ENCODE data around the gene CRIP1. TPM values are rescaled to one million over a fixed set of nuclear protein-coding genes. Genes with fewer than 3 reads are reported as not detected.
A peak's percentile ranks its signal among the peaks of the same experiment; 100 is the strongest.

The CRIP1 gene
- total RNA-seq, 1 donor from 2014 or later, result 24.1 TPM

GRCh38 chr14:105469456-105470349 is 17.0 kb upstream of the CRIP1 start:
- peak; percentile 19 for DNase-seq (ENCODE audit: low spot score)

GRCh38 chr14:105470350-105471296 is 16.1 kb upstream of the CRIP1 start:
- no peak for DNase-seq (ENCODE audit: low spot score)

GRCh38 chr14:105471297-105471821 is 15.3 kb upstream of the CRIP1 start:
- DNase-seq (ENCODE audit: low spot score), result peak; percentile 30

GRCh38 chr14:105471823-105472485 is 14.7 kb upstream of the CRIP1 start:
- DNase-seq (ENCODE audit: low spot score), result peak; percentile 18

DNA sequence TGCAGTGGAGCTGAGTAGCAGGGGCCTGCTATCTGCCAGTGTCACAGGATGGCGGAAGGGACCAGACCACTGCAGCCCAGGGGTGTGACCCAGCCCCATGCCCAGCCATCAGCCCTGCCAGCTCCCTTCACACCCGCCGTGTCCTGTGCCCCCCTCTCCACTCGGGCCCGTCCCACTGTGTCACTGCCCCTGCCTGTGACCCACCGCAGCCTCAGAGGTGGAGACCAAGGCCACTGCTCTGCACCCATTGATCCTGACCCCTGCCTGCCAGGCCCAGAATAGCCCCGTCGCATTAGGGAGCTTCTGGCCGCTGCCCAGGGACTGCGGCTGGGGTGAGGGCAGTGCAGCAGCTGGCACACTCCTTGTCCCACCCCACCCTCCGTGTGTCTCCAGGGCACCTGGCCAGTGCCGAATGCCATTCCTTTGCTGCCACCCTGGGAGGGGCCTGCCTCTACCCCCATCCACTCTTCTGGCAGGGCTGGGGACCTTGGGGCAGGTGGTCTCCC is 14.1 kb upstream of the CRIP1 start:
- no peak for DNase-seq (ENCODE audit: low spot score)

- peak; percentile 20 for DNase-seq (ENCODE audit: low spot score)
Observed at GRCh38 chr14:105473033-105473676, 13.5 kb upstream of the CRIP1 start.

DNA sequence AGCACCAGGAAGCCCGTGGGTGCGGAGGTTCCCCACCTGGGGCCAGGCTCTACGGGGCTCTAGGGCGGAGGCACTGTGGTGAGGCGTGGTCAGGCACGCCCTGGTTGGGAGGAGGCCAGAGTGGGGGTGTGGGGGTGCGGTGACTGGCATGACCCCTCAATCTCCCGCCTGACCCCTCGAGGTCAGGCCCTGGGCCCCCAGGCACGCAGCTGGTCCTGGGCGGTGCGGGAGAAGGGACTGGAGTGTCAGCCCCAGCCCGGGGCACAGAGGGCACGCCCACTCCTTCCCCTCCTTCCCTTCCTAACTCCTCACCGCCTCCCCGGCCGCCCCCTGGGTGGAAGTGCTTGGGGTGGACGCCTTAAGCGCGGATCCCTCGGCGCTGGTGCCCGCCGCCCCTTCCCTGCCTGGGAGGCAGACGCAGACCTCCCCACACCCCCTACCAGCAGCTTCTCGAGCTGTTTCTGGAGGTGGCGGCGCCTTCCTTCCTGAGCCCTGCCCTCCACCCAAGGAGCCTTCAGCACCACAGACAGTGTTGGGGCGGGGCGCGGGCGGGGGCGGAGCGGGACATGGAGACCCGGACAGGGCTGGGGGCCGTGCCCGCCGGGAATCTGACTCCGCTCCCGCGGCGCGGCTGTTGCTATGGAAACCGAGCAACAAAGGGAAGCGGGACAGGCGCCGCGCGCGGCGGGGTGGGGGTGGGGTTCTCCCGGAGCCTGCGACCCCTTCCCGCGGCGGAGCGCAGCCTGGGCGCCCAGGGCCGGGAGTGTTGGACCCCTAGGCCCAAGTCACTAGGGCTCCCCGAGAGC is 12.8 kb upstream of the CRIP1 start:
- peak; percentile 95 for DNase-seq (ENCODE audit: low spot score)

DNA sequence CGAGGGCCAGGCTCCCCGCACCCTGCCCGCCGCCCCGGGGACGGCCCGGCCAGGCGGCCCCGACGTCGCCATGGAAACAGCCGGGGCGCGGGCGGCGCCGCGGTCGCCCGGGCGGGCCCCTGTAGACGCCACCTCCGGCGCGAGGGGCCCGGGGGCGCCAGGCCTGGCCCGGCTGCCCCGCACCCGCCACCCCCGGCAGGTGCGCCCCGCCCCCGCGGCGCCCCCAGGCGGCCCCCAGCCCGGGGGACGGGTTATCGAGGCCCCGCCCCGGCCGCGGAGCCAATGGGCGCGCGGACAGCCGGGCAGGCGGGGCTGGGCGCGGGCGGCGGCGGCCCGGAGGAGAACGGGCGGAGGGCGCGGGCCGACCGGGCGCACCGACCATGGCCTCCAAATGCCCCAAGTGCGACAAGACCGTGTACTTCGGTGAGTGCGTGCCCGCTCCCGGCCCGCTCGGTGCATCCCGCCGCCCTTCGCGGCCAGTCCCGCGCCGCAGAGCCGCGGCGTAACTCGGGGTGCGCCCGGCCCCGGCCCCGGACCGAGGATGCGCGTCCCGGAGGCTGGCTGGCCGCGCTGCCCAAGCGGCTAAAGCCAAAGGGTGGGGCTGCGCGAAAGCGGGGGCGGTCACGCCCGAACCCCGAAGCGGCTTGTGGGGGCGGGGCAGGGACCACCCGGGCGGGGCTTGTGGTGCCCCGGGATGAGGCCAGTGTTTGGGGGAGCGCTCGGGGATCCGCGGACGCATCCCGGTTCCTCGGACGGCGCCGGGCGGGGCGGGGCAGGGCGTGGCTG is 12.0 kb upstream of the CRIP1 start, which contains the start of gene CRIP2:
TSS of gene CRIP2 (plus strand) at position 339 of the 786 bp plus-strand sequence. CDS start at position 381, 42 bp downstream.
- DNase-seq (ENCODE audit: low spot score), result no peak

- DNase-seq (ENCODE audit: low spot score), result no peak
Observed at GRCh38 chr14:105475269-105476096, 11.2 kb upstream of the CRIP1 start.

DNA sequence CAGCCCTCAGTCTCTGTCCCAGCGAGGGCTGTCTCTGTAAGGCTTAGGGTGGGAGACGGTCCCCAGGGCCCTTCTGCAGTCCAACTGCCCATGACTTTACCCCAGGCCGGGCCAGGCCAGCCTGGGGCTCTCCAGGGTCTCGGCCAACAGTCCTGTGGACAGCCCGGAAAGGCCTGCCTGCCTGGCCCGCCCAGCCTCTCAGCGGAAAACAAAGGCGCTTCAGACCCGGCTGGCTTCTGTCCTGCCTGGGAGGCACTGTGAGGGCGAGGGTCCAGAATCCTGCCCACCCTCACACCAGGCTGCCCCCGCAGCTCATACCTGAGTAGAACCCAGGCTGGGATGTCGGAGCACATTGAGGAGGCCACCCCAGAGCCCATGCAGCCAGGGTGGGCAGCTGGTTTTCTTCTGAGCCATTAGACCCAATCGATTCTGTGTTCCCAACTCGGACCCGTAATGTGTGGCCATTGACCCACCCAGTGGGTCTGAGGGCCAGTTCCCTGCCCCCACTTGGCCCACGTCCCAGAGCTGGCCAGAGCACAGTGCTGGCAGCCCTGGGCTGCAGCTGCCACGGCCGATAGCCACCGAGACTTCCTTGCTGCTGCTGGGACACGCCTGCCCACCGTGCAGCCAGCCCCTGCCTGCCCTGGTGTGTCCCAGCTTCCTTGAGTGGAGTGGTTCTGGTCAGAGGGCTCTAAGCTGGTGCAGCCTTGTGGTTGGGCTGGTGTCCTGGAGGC is 10.4 kb upstream of the CRIP1 start:
- DNase-seq (ENCODE audit: low spot score), result no peak

- no peak for DNase-seq (ENCODE audit: low spot score)
Observed at GRCh38 chr14:105476831-105477659, 9.6 kb upstream of the CRIP1 start.

DNA sequence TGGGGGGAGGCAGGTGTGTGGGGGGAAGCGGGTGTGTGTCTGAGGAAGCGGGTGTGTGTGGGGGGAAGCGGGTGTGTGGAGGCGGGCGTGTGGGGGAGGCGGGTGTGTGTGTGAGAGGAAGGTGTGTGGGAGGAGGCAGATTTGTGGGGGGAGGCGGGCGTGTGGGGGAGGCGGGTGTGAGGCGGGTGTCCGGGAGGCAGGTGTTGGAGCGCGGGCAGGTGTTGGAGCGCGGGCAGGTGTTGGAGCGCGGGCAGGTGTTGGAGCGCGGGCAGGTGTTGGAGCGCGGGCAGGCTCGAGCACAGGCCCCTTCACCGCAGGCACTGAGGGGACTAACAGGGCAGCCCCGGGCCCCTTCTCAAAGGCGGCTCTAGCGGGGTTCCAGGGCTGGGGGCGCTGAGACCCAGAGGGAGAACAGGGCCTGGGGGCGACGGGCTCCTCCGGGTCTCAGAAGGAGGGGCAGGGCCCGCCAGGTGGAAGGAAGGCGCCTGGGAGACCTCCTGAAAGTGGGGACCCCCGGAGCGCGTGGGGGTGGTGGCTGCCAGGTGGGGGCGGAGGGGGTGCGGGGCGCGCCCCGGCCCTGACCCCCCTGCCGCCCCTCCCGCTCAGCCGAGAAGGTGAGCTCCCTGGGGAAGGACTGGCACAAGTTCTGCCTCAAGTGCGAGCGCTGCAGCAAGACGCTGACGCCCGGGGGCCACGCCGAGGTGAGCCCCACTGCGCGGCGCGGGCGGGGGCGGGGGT is 8.9 kb upstream of the CRIP1 start:
- no peak for DNase-seq (ENCODE audit: low spot score)

DNA sequence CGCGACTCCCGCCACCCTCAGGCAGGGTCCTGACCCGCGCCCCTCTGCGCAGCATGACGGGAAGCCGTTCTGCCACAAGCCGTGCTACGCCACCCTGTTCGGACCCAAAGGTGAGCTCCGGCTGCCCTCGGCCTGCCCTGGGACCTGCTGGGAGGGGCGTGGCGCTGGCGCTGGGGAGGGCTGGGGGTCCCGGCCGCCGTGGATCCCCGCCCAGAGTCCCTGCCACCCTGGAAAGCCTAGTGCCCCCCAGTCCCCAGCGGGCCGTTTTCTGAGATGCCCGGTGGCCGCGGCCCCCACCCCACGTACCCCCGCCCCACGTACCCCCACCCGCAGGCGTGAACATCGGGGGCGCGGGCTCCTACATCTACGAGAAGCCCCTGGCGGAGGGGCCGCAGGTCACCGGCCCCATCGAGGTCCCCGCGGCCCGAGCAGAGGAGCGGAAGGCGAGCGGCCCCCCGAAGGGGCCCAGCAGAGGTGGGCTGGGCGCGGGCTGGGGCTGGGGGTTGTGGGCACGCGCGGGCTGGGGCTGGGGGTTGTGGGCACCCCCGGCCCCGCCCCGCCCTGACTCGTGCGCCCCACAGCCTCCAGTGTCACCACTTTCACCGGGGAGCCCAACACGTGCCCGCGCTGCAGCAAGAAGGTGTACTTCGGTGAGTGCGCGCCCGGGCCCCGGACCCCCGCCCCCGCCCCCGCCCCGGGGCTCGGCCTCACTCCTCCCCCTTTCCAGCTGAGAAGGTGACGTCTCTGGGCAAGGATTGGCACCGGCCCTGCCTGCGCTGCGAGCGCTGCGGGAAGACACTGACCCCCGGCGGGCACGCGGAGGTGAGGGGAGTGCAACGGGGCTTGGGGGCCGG is 8.1 kb upstream of the CRIP1 start:
- DNase-seq (ENCODE audit: low spot score), result no peak

- DNase-seq (ENCODE audit: low spot score), result no peak
Observed at GRCh38 chr14:105479431-105480158, 7.1 kb upstream of the CRIP1 start.
